Activated T-helper 1 cell treated with anti-CD3 and anti-CD28 coated beads, Interleukin-12 subunit alpha, Interleukin-12 subunit beta, Interleukin-2, Interleukin-4 antibody, amounts not matched to agents 30 ng/mL and 10 ng/mL and 1 ng/mL, durations not matched to agents 14 hours and 24 hours and 36 hours (primary cell): ENCODE measurements around the gene SDK2. TPM values are rescaled to one million over a fixed set of nuclear protein-coding genes. Genes with fewer than 3 reads are reported as not detected.

Source experiments
- DNase-seq: peaks from one replicate; pipeline ENCODE4 v3.0.0; 2021; ENCODE audit warnings: low spot score
- H3K27ac Mint-ChIP-seq: one replicate; pipeline ENCODE4 v1.8.0; 2021; ENCODE audit warnings: mild to moderate bottlenecking, mixed read lengths
- H3K27me3 Mint-ChIP-seq: one replicate; pipeline ENCODE4 v1.8.0; 2022; ENCODE audit warnings: mild to moderate bottlenecking, moderate library complexity, mixed read lengths; ENCODE audit not compliant: insufficient read depth
- H3K36me3 Mint-ChIP-seq: one replicate; pipeline ENCODE4 v1.8.0; 2021; ENCODE audit warnings: low read depth, mixed read lengths
- H3K4me1 Mint-ChIP-seq: one replicate; pipeline ENCODE4 v1.8.0; 2021; ENCODE audit warnings: low read depth, mixed read lengths
- H3K4me3 Mint-ChIP-seq: one replicate; pipeline ENCODE4 v1.8.0; 2021; ENCODE audit warnings: mild to moderate bottlenecking, moderate library complexity, mixed read lengths
- H3K9me3 Mint-ChIP-seq: one replicate; pipeline ENCODE4 v1.8.0; 2021; ENCODE audit warnings: mixed read lengths
- intact Hi-C: fragments of 100-400 bp; cut with micrococcal nuclease; formaldehyde crosslinking; loops from one replicate; pipeline ENCODE4 v1.15.1; 2024
- total RNA-seq: library from RNA; stranded (reverse); gene quantifications from 2 replicates; pipeline ENCODE4 v1.2.3, GENCODE V29; 2022

The SDK2 gene
- total RNA-seq, 1 donor from 2014 or later, result 0.44 TPM

GRCh38 chr17:73564843-73565242, 79.4 kb downstream of the SDK2 start:
- Mint-ChIP-seq H3K36me3 (no peaks in the 10 kb centered on the region), H3K4me1 (peaks cover 9% of the 10 kb centered on the region), H3K27me3 (no peaks in the 10 kb centered on the region), H3K4me3 (no peak overlapping the region), H3K27ac (no peak overlapping the region), H3K9me3 (no peaks in the 10 kb centered on the region)
- DNase-seq, result no peak
- intact Hi-C loops, result no loop called here

DNA sequence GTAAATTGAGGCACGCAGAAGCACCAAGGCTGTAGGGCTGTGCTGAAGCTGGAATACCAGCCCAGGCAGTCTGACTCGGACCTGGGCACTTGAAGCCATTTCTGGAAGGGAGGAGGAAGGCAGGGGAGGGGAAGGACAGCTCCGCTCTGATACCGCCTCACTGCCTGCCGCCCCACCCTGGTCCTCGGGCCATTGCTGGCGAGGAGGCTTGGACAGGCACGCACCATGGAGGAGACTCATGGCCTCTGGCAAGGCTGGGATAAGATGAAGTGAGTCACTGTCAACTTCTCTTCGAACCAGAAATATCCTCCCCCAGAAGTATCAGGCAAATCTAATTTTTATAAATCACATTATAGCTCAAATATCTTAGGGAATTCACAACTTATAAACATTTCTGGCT, 81.3 kb downstream of the SDK2 start:
- Mint-ChIP-seq H3K4me3 (no peak overlapping the region), H3K36me3 (no peaks in the 10 kb centered on the region), H3K27ac (no peak overlapping the region), H3K4me1 (peaks cover under 1% of the 10 kb centered on the region), H3K9me3 (no peaks in the 10 kb centered on the region), H3K27me3 (peaks cover under 1% of the 10 kb centered on the region)
- DNase-seq, result no peak
- intact Hi-C loops, result no loop called here

GRCh38 chr17:73561111-73561510, 83.1 kb downstream of the SDK2 start:
- intact Hi-C loops, result no loop called here
- no peaks in the 10 kb centered on the region for H3K36me3 Mint-ChIP-seq
- no peak overlapping the region for H3K27ac Mint-ChIP-seq
- DNase-seq, result no peak
- H3K4me3 Mint-ChIP-seq, result no peak overlapping the region
- peaks cover 6% of the 10 kb centered on the region for H3K27me3 Mint-ChIP-seq
- H3K4me1 Mint-ChIP-seq, result no peaks in the 10 kb centered on the region
- H3K9me3 Mint-ChIP-seq, result no peaks in the 10 kb centered on the region

GRCh38 chr17:73560661-73561060, 83.6 kb downstream of the SDK2 start:
- Mint-ChIP-seq H3K4me3 (no peak overlapping the region), H3K4me1 (no peaks in the 10 kb centered on the region), H3K27ac (no peak overlapping the region), H3K27me3 (peaks cover 8% of the 10 kb centered on the region), H3K9me3 (no peaks in the 10 kb centered on the region), H3K36me3 (no peaks in the 10 kb centered on the region)
- no peak for DNase-seq
- intact Hi-C loops, result no loop called here

GRCh38 chr17:73559532-73559931, 84.7 kb downstream of the SDK2 start:
- Mint-ChIP-seq H3K36me3 (no peaks in the 10 kb centered on the region), H3K4me1 (no peaks in the 10 kb centered on the region), H3K27me3 (peaks cover 8% of the 10 kb centered on the region), H3K4me3 (no peak overlapping the region), H3K9me3 (no peaks in the 10 kb centered on the region), H3K27ac (no peak overlapping the region)
- intact Hi-C loops, result no loop called here
- no peak for DNase-seq

DNA sequence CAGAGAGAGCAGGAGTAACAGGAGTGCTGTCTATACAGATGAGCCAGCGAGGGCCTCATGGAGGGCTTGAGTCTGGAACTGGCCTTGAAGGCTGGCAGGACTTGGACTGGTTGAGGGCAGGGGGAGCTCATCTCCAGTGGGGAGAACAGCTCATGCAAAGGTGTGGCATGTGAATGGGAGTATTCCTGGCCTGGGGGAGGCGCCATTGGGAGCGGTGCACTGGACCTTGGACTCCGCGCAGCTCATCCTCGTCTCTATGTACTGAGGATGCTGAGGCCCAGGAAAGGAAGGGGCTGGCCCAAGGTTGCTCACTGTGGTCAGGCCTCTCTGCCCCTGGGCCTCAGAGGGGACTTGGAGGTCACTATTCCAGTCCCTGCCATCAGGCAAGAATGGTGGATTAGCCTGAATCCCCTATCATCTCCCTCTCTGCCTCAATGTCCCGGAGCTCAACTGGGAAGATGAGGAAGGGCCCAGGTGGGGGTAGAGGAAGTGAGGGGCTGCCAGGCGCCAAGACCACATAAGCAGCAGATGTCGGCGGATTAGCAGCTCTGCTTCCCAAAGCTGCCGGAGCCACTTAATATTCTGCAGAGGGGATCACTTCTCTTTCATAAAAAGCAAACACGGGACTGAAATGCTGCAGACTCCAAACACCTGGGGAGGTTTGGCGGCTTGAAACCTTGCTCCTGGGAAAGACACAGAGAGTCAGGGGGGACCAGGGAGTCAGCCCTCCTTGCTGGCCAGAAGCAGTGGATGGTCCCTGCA, 88.9 kb downstream of the SDK2 start:
- no peak for DNase-seq
- Mint-ChIP-seq H3K27me3 (peaks cover 8% of the 10 kb centered on the region), H3K36me3 (no peaks in the 10 kb centered on the region), H3K4me1 (peaks cover 8% of the 10 kb centered on the region), H3K4me3 (no peak overlapping the region), H3K27ac (no peak overlapping the region), H3K9me3 (no peaks in the 10 kb centered on the region)
- intact Hi-C loops, result no loop called here

- intact Hi-C loops, result no loop called here
- H3K27me3 Mint-ChIP-seq, result peaks cover 8% of the 10 kb centered on the region
- no peak overlapping the region for H3K27ac Mint-ChIP-seq
Observed at GRCh38 chr17:73554498-73554897, 89.7 kb downstream of the SDK2 start.

GRCh38 chr17:73553311-73553710, 90.9 kb downstream of the SDK2 start:
- Mint-ChIP-seq H3K27ac (no peak overlapping the region), H3K4me3 (no peak overlapping the region), H3K36me3 (no peaks in the 10 kb centered on the region), H3K4me1 (peaks cover 8% of the 10 kb centered on the region), H3K27me3 (peaks cover 8% of the 10 kb centered on the region), H3K9me3 (no peaks in the 10 kb centered on the region)
- intact Hi-C loops, result no loop called here
- no peak for DNase-seq

More at GRCh38 chr17:73554498-73554897, 89.7 kb downstream of the SDK2 start:
- Mint-ChIP-seq H3K4me3 (no peak overlapping the region), H3K9me3 (no peaks in the 10 kb centered on the region), H3K36me3 (no peaks in the 10 kb centered on the region), H3K4me1 (peaks cover 8% of the 10 kb centered on the region)
- DNase-seq, result no peak

- Mint-ChIP-seq H3K4me1 (peaks cover 8% of the 10 kb centered on the region), H3K4me3 (no peak overlapping the region), H3K27ac (no peak overlapping the region), H3K27me3 (peaks cover 4% of the 10 kb centered on the region), H3K9me3 (no peaks in the 10 kb centered on the region), H3K36me3 (no peaks in the 10 kb centered on the region)
- intact Hi-C loops, result no loop called here
- no peak for DNase-seq
Observed at GRCh38 chr17:73552300-73553048, 91.8 kb downstream of the SDK2 start.

DNA sequence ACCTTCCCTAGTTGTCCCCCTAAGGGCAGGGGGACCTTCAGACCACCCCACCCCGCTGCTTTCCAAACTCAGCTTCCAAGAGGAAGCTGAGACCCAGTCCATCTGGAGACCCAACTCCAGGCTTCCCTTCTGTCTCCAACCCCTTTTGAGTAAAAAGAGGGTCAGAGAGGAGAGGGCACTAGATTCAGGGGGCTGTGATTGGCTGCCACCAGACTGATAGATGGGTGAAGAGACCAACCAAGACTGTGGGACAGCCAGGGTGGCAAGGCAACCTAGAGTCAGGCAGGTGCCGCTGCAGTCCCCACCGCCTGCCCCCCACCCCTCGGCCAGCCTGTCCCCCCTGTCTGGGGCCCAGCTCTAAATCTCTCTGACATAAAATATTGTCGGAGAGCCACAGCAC, 92.5 kb downstream of the SDK2 start:
- DNase-seq, result no peak
- Mint-ChIP-seq H3K4me1 (peaks cover 8% of the 10 kb centered on the region), H3K27ac (no peak overlapping the region), H3K9me3 (no peaks in the 10 kb centered on the region), H3K27me3 (peaks cover 4% of the 10 kb centered on the region), H3K36me3 (no peaks in the 10 kb centered on the region), H3K4me3 (peak overlapping the region; percentile 72)
- intact Hi-C loops, result no loop called here

GRCh38 chr17:73551144-73551543, 93.1 kb downstream of the SDK2 start:
- intact Hi-C loops, result no loop called here
- no peaks in the 10 kb centered on the region for H3K36me3 Mint-ChIP-seq
- H3K9me3 Mint-ChIP-seq, result no peaks in the 10 kb centered on the region
- peaks cover 8% of the 10 kb centered on the region for H3K4me1 Mint-ChIP-seq
- H3K27ac Mint-ChIP-seq, result no peak overlapping the region
- H3K27me3 Mint-ChIP-seq, result peaks cover 2% of the 10 kb centered on the region
- no peak for DNase-seq
- no peak overlapping the region for H3K4me3 Mint-ChIP-seq

DNA sequence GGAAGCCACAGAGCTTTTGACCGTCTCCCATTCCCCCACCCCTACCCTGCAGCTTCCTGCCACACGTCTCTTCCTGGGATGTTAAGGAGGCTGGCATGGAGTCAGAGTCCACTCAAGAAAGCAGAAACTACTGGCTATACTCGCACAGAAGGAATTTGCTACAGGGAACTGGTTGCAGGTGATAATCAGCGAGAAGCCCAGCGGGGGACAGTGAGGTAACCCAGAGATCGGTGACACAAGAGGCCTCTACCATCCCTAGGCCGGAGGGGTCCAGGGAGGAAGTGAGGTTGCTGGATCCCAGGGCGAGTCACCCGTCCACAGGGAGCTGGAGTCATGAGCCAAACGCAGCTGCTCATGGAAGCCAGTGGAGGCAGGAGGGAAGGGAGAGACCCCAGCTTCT, 93.7 kb downstream of the SDK2 start:
- intact Hi-C loops, result no loop called here
- Mint-ChIP-seq H3K9me3 (no peaks in the 10 kb centered on the region), H3K27me3 (no peaks in the 10 kb centered on the region), H3K4me3 (no peak overlapping the region), H3K27ac (no peak overlapping the region), H3K4me1 (peaks cover 8% of the 10 kb centered on the region), H3K36me3 (no peaks in the 10 kb centered on the region)
- no peak for DNase-seq

- H3K9me3 Mint-ChIP-seq, result no peaks in the 10 kb centered on the region
- intact Hi-C loops, result no loop called here
Observed at GRCh38 chr17:73549841-73550430, 94.3 kb downstream of the SDK2 start.

More at GRCh38 chr17:73549841-73550430, 94.3 kb downstream of the SDK2 start:
- no peak overlapping the region for H3K27ac Mint-ChIP-seq
- peaks cover 8% of the 10 kb centered on the region for H3K4me1 Mint-ChIP-seq
- H3K36me3 Mint-ChIP-seq, result no peaks in the 10 kb centered on the region
- DNase-seq, result no peak
- H3K4me3 Mint-ChIP-seq, result no peak overlapping the region
- H3K27me3 Mint-ChIP-seq, result no peaks in the 10 kb centered on the region
